Vagina (tissue), 2 donors: ENCODE measurements around the gene MAML2.

Experiments used
- POLR2A ChIP-seq, 2 donors: fragments of 450-650 bp; IDR thresholded peaks; one replicate each; pipeline ENCODE4 v1.6.1; 2017; ENCODE audit warnings: antibody characterized with exemption in 2 of 2, mild to moderate bottlenecking in 2 of 2, moderate library complexity in 2 of 2
- TF ChIP-seq, protein P1 (sequence below), 3 experiments: fragments of 450-650 bp in 2 of 3; fragments of 200-600 bp in 1 of 3; sonication (generic) in 1 of 3; IDR thresholded peaks; one replicate each; pipeline ENCODE4 v1.5.1; 2017 to 2019; ENCODE audit warnings: antibody characterized with exemption in 3 of 3, mild to moderate bottlenecking in 2 of 3, moderate library complexity in 2 of 3

GRCh38 chr11:96203567-96204365, 139.2 kb downstream of the MAML2 start:
- TF ChIP-seq, protein P1, sequence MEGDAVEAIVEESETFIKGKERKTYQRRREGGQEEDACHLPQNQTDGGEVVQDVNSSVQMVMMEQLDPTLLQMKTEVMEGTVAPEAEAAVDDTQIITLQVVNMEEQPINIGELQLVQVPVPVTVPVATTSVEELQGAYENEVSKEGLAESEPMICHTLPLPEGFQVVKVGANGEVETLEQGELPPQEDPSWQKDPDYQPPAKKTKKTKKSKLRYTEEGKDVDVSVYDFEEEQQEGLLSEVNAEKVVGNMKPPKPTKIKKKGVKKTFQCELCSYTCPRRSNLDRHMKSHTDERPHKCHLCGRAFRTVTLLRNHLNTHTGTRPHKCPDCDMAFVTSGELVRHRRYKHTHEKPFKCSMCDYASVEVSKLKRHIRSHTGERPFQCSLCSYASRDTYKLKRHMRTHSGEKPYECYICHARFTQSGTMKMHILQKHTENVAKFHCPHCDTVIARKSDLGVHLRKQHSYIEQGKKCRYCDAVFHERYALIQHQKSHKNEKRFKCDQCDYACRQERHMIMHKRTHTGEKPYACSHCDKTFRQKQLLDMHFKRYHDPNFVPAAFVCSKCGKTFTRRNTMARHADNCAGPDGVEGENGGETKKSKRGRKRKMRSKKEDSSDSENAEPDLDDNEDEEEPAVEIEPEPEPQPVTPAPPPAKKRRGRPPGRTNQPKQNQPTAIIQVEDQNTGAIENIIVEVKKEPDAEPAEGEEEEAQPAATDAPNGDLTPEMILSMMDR (IDR thresholded peaks at IDR 0.05): no peak
- TF ChIP-seq POLR2A (IDR thresholded peaks at IDR 0.05): no peak
